ENCODE data around the gene ARL6IP4.
"Not testable (repeated sequence)": the region's sequence is repeated elsewhere in the genome, so short reads cannot be mapped to it uniquely, and the experiment has no call there.

The ARL6IP4 gene

DNA sequence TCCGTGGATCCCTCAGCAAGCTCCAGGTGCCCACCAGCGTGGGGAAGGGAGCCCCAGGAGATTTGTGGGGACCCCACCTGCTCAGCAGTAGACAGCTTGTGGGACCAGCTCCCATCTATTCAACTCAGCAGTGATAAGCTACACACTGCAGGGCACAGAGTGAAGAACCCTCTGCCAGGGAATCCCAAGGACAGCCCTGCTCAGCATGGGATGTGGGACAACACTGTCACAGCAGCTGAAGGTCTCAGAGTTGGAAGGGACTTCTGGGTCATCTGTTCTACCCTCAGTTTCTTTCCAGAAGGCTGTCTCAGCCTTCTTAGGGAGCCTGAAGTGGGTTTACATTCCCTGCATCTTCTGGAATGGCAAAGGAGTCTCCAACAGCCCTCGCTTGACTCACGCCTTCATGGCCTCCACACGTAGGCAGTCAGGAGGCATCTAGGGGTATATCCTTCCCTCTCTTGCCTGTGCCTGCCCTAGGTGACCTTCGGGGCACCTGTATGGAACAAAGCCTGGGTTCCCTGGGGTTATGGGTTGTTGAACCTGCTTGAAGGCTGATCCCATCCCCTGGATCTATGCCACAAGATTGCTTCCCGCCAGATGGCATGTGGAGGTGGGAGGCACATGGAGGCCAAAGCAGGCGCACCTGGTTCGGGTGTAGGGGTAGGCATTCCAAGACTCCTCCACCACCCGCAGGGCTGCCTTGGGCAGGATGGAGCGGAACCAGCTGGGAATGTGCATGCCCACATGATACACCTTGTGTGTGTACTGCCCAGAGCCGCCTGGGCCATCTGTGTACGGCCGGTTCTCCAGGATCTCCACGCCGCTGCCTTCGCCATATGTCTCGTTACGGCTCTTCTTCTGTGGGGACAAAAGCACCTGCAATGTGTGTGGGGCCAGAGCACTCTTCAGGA lies 33.0 kb downstream of the ARL6IP4 start:
- DNase-seq: no peak

DNA sequence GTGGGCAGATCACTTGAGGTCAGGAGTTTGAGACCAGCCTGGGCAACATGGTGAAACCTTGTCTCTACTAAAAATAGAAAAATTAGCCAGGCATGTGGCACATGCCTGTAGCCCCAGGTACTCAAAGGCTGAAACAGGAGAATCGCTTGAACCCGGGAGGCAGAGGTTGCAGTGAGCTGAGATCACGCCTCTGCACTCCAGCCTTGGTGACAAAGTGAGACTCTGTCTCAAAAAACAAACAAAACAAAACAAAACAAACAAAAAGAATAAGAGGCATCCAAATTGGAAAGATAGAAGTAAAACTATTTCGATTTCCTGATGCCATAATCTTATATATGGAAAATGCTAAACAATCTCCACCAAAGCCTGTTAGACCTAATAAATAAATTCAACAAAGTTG lies 34.0 kb downstream of the ARL6IP4 start:
- not testable (repeated sequence) for DNase-seq

DNA sequence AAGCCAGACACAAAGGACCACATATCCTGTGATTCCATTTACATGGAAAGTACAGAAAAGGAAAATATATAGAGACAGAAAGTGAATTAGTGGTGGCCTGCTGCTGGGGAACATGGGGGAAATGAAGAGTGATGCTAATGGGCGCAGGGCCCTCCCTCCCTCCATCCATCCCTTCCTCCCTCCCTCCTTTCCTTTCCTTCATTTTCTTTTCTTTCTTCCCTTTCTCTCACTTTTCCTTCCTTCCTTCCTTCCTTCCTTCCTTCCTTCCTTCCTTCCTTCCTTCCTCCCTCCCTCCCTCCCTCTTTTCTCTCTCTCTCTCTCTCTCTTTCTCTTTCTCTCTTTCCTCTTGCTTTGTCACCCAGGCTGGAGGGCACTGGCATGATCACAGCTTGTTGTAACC lies 37.3 kb downstream of the ARL6IP4 start:
- DNase-seq: no peak

DNA sequence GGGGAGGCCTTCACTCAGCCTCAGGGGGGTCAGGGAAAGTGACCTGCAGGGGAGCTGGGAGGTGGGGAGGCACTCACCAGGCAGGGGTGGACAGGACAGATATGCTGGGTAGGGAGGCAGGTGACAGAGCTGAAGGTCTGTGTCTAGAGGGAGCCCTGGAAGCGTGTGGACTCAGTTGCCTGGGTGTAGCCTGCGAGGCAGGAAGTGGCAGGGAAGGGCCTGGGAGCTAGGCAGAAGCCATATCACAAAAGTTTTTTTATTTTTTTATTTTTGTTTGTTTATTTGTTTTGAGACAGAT lies 39.3 kb downstream of the ARL6IP4 start:
- no peak for DNase-seq

DNA sequence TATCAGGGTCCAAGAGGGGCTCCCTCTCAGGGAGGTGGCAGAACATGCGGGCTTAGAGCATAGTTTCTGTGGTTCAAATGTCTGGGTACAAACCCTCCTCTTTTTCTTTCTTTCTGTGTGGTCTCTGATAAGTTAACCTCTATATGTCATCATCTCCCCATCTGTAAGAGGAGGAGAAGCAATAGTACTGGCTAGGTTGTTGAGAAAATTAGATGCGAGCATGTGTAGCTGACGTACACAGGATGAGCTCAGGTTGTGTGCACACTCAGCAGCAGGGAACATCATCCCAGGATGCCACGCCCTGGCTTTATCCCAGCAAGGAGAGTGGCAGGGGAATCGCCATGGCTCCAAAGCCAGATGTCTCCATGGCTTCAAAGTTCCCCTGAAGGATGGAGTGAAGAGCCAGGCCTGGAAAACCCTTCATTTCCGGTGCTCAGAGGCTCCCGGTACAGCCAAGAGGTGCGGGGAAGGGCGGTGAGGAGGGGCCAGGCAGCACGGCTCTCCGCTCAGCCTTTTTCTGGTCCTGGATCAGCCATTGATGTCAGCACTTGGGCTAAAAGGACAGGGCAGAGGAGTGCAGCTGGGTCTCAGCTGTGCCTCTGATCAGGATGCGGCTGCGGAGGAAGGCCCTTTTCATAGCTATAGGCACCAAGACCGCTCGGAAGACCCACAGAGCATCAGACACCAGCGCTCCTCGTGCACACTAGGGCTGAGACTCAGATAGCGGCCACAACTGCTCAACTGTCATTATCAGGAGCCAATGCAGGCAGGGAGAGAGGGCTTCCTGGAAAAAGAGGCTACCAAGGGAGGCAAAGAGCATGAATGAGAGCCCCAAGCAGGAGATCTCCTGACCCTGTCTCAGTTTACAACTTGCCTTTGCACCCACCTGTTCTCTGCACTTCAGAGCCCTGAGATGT lies 41.5 kb downstream of the ARL6IP4 start:
- DNase-seq: no peak

DNA sequence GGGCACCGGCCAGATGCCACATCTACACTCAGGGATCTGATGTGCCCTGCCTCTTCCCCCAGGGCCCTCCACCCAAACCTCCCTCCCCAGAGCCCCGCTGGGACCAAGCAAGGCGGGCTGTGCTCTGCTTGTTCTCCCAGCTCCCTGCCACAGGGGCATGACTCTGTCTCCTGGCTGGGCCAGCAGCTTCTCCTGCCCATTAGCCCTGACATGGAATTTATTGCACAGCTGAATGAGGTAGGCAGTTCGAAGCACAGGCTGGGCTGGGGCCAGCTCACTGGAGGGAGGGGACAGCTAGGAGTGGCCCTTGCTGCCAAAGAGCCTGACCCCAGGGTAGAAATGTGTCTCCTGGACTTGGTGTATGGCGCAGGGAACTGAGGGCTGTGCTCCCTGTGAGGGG lies 42.4 kb downstream of the ARL6IP4 start:
- no peak for DNase-seq

DNA sequence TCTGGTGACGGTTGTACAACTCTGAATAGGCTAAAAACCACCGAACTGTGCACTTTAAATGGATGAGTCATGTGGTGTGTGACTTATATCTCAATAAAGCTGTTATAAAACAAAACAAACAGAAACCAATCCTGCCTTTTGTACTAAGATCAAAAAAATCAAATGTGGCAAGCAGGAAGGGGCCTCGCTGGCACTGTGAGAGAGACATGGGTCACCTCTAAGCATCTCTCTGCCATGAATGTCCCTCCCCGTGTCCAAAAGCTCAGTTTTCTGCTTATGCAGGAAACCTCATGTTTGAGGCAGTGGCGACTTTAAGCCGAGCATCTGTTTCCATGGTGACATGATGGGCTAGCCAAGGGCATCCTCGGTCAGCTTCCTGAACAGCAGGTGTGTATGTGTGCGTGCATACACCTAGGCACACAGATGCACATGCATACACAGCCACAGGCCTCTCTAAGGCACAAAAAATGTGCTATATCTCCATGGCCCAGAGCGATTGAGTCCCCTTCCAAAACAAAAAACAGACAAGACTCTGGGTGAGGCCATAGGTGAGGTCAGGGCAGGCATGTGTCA lies 44.4 kb downstream of the ARL6IP4 start:
- no peak for DNase-seq

DNA sequence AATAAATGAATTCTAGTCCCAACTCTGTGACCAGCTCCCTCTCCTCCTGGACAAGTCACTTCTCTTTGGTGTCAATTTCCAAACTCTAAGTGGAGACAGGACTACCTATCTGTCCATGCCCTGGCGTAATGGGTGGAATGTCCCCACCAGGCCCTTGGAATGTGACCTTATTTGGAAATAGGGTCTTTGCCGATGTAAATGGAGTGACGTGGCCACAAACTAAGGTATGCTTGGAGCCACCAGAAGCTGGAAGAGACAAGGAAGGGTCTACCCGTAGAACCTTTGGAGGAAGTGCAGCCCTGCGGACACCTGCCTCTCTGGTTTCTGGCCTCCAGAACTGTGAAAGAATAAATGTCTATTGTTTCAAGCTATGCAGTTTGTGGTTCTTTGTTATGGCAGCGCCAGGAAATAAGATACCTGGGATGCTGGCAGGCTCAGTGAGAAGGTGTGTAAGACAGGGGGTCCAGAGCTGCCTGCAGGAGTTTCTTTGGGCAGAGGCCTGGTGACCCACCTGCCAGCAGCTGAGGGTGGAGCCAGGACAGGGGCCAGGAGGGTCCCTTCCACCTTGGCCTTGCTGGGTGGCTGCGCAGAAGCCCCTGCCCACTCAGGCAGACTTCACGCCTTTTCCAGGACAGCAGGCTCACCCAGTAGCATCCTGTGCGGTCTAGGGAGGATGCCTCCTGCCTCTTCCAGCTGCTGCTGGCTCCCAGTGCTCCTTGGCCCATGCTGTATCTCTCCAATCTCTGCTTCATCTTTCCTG lies 45.8 kb downstream of the ARL6IP4 start:
- DNase-seq: no peak

DNA sequence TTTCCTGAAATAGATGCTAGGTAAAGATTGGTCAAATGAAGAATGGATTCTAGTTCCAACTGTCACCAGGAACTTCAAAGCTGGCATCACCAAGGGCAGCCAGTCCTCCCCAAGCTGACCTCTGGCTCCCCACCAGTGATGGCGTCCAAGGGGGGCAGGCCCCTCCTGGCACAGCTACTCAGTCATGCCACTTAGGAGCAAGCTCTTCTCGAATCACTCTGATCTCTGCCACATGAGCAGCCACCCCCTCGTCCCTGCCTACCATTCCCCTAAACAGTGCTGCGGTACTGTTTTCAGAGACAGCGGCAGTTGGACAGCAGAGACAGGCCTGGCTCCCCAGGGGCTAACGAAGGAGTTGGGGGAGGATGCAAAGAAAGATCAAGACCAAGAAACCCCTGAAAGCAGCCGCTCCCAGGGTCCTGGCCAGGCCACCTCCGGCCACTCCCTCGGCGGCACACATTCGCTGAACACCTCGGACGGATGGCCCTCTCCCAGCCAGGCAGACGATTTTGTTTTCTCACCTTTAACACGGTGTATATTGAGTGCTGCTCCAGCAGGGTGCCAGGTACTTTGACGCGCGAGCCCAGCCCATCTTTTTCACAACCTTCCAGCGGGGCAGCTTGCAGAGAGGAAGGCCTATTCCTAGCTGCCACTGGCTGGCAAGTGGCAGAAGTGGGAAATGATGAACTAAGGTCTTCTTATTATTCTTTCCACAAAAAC lies 47.4 kb downstream of the ARL6IP4 start:
- DNase-seq: no peak

DNA sequence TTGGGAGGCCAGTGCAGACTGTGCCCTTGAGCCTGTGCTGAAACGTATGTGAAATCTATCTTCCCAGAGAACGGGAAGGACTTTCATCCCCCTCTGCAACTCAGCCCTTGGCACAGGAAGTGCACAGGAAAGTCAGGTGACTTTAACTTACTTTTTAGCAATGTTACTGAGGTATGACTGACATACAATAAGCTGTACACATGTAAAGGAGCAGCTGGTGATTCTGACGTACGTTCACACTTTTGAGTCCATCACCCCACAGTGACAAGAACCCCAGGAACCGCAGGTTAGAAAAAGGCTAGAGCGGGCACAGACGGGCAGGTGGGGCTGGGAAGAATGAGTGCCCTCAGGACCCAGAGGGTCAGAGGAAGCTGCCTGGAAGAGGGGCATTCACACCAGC lies 48.0 kb downstream of the ARL6IP4 start:
- no peak for DNase-seq

DNA sequence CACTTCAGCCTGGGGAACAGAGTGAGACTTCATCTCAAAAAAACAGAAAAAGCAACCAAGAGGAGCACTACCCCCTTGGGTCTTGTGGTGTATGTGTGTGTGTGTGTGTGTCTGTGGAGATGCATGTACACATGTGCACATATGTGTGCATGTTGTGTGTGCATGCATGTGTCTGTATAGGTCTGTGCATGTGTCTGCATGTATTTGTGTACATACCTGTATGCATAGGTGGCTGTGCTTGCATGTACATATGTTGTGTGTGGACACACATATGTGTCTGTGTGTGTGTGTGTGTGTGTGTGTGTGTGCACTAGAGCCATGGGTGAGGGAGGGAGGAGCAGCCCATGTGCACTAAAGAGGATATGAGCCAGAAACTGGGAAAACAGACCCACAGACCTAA lies 49.1 kb downstream of the ARL6IP4 start:
- DNase-seq: no peak

DNA sequence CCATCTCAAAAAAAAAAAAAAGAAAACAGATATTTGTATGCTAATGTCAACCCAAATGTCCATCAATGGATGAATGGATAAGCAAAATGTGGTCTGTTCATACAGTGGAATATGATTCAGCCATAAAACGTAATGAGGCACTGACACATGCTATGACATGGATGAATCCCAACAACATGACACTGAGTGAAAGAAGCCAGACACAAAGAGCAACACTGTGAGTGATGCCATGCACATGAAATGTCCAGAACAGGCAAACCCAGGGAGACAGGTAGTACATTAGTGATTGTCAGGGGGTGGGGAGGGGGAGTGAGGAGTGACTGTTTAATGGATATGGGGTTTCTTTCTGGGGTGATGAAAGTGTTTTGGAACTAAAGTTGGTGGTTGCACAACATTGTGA lies 50.2 kb downstream of the ARL6IP4 start:
- no peak for DNase-seq

DNA sequence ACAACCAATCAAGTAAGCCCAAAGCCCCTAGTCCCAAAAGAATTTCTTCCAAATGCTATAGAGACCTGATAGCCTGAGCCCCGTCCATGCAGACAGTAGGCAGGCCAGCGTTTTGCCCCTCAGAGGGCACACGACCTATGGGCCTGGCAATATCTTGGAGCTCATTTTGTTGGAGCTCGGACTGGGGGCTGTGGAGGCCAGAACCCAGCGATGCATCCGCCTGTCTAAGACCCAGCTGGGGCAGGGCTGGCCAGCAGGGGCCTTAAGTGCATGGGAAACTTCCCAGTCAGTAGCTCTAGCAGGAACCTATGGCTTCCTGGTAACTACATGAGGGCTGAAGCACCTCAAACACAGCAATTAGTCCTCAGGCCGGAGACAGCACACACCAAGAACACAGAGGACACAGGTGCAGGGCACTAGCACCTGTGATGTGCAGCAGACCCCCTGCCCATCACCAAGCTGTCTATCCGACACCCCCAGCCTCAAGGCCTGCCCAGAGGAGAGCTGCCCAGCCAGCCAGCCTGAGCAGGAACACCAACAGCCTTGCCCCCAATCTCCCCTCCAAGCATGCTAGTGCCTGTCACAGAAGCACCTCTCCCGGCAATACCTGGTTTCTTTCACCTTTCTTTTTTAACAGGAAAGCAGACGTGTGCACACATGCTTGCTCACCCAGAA lies 50.8 kb downstream of the ARL6IP4 start:
- no peak for DNase-seq
